ENCODE measurements around the gene PSMC5. TPM values are rescaled to one million over a fixed set of nuclear protein-coding genes. Genes with fewer than 3 reads are reported as not detected.
A peak's percentile ranks its signal among the peaks of the same experiment; 100 is the strongest.

Gene PSMC5
- total and polyA plus RNA-seq, 7 donors = 94.2 to 161 (median 115) TPM

GRCh38 chr17:63822537-63822936 lies 4.7 kb upstream of the PSMC5 start:
- Histone ChIP-seq H3K36me3 (peaks cover 41 to 82% (median 73%) of the 10 kb centered on the region in 4 donors), H3K9me3 (no peaks in the 10 kb centered on the region), H3K4me3 (no peak overlapping the region), H3K4me1 (peaks cover 0 to 12% (median 10%) of the 10 kb centered on the region in 4 donors), H3K27ac (no peak overlapping the region), H3K27me3 (no peaks in the 10 kb centered on the region)
- DNase-seq = no peak
- TF ChIP-seq POLR2A (IDR thresholded peaks at IDR 0.05) = no peak
- TF ChIP-seq EP300 (IDR thresholded peaks at IDR 0.05) = no peak
- TF ChIP-seq POLR2AphosphoS5 (IDR thresholded peaks at IDR 0.05) = no peak
- no peak for TF ChIP-seq CTCF (IDR thresholded peaks at IDR 0.05)
- intact Hi-C loops (cut with DNase I) = no loop called here

- intact Hi-C loops (cut with DNase I) = no loop called here
- H3K27me3 ChIP-seq = no peaks in the 10 kb centered on the region
- no peak overlapping the region for H3K27ac ChIP-seq
- no peaks in the 10 kb centered on the region for H3K9me3 ChIP-seq
- no peak overlapping the region for H3K4me3 ChIP-seq
- peaks cover 0 to 22% (median 19%) of the 10 kb centered on the region in 4 donors for H3K4me1 ChIP-seq
- WGBS, 2 donors = 93 to 94% methylated on average over 13 of the region's 13 CpGs
- DNase-seq = no peak
- peaks cover 34 to 72% (median 60%) of the 10 kb centered on the region in 4 donors for H3K36me3 ChIP-seq
- TF ChIP-seq EP300 (IDR thresholded peaks at IDR 0.05) (no peak), CTCF (IDR thresholded peaks at IDR 0.05) (no peak), POLR2A (IDR thresholded peaks at IDR 0.05) (no peak), POLR2AphosphoS5 (IDR thresholded peaks at IDR 0.05) (no peak)
These were observed 3.4 kb upstream of the PSMC5 start for GRCh38 chr17:63823659-63824331.

- WGBS, 2 donors = 96 to 98% methylated on average over 9 of the region's 9 CpGs
- Histone ChIP-seq H3K4me1 (peaks cover 0 to 27% (median 25%) of the 10 kb centered on the region in 4 donors), H3K36me3 (peaks cover 37 to 72% (median 60%) of the 10 kb centered on the region in 4 donors), H3K9me3 (no peaks in the 10 kb centered on the region), H3K27ac (peak overlapping the region in 1 of 4 donors; percentile 92), H3K4me3 (no peak overlapping the region), H3K27me3 (no peaks in the 10 kb centered on the region)
- intact Hi-C loops (cut with DNase I) = no loop called here
- no peak for TF ChIP-seq CTCF (IDR thresholded peaks at IDR 0.05)
- no peak for TF ChIP-seq POLR2A (IDR thresholded peaks at IDR 0.05)
- TF ChIP-seq EP300 (IDR thresholded peaks at IDR 0.05) = no peak
- no peak for TF ChIP-seq POLR2AphosphoS5 (IDR thresholded peaks at IDR 0.05)
- no peak for DNase-seq
These were observed 2.9 kb upstream of the PSMC5 start for GRCh38 chr17:63824362-63824761.

GRCh38 chr17:63826468-63827001 lies 696 bp upstream of the PSMC5 start:
- intact Hi-C loops (cut with DNase I) = loop anchor here (1.0 to 5.0 kb wide), 4 partner anchors 16 to 681 kb away; partner anchors contain the start of genes CEP95, DDX5, MAP3K3 and SMARCD2

More at GRCh38 chr17:63826468-63827001, 696 bp upstream of the PSMC5 start:
- Histone ChIP-seq H3K36me3 (peaks cover 49 to 72% (median 61%) of the 10 kb centered on the region in 4 donors), H3K27me3 (no peaks in the 10 kb centered on the region), H3K9me3 (no peaks in the 10 kb centered on the region), H3K4me3 (peak overlapping the region; percentile 51 to 86 (median 68)), H3K4me1 (peaks cover 0 to 33% (median 28%) of the 10 kb centered on the region in 4 donors), H3K27ac (peak overlapping the region; percentile 82 to 92 (median 89))
- DNase-seq = no peak
- TF ChIP-seq POLR2A (IDR thresholded peaks at IDR 0.05) (no peak), EP300 (IDR thresholded peaks at IDR 0.05) (no peak), POLR2AphosphoS5 (IDR thresholded peaks at IDR 0.05) (no peak), CTCF (IDR thresholded peaks at IDR 0.05) (peak in 2 of 4 experiments; percentile 4 to 18)
- 1% methylated on average over 31 of the region's 31 CpGs for WGBS, 2 donors

All from sigmoid colon (tissue), 7 donors.